SK-N-SH (cell line): ENCODE results near the gene IRF2BPL. TPM values are rescaled to one million over a fixed set of nuclear protein-coding genes. Genes with fewer than 3 reads are reported as not detected.
A peak's percentile ranks its signal among the peaks of the same experiment; 100 is the strongest.

Source experiments
- CTCF ChIA-PET: fragments of 300-600, 350-600 bp; formaldehyde crosslinking; extraction: SDS; loops from one replicate; lab custom pipeline; 2021; lab: Yijun Ruan, JAX
- POLR2A ChIA-PET: fragments of 350-600 bp; sonication (Branson Sonifier 250); formaldehyde crosslinking; extraction: SDS; loops from one replicate; lab custom pipeline; 2020; ENCODE audit warnings: antibody characterized with exemption, inconsistent platforms; lab: Yijun Ruan, JAX
- DNase-seq: peaks from one replicate; pipeline ENCODE4 v3.0.0; 2012
- H2AFZ ChIP-seq: fragments of 200-600 bp; sonication (generic); 2 replicates; pipeline ENCODE4 v1.8.1; 2016; ENCODE audit warnings: antibody characterized with exemption, mild to moderate bottlenecking, low read depth
- H3F3A ChIP-seq: fragments of 200-600 bp; sonication (generic); replicated peaks from 2 replicates; pipeline ENCODE3; 2016; ENCODE audit warnings: antibody characterized with exemption, mild to moderate bottlenecking; ENCODE audit not compliant: insufficient read depth
- H3K27ac ChIP-seq, 2 experiments: fragments of 200-500 bp in 1 of 2; fragments of 200-600 bp in 1 of 2; sonication (Bioruptor generic) in 1 of 2; sonication (generic), shearing (Covaris generic) in 1 of 2; 2 replicates each; pipeline versions ENCODE4 v1.5.1 to v1.6.1; 2014 to 2016; ENCODE audit warnings: low read depth in 2 of 2, inconsistent platforms in 1 of 2, low read length in 1 of 2, mild to moderate bottlenecking in 1 of 2, mixed read lengths in 1 of 2
- H3K27me3 ChIP-seq: fragments of 200-600 bp; sonication (generic), shearing (Covaris generic); 2 replicates; pipeline ENCODE4 v1.6.1; 2016; ENCODE audit warnings: mixed run types; ENCODE audit not compliant: insufficient read depth
- H3K36me3 ChIP-seq, 2 experiments: fragments of 200-500 bp in 1 of 2; fragments of 200-600 bp in 1 of 2; sonication (Bioruptor generic) in 1 of 2; sonication (generic) in 1 of 2; replicated peaks in 1 of 2; 2 replicates each; pipeline versions ENCODE3 to v1.5.1; 2014 to 2016; ENCODE audit warnings: low read length in 1 of 2, mild to moderate bottlenecking in 1 of 2; ENCODE audit not compliant: insufficient read depth in 2 of 2, control insufficient read depth in 1 of 2
- H3K4me1 ChIP-seq, 2 experiments: fragments of 200-500 bp in 1 of 2; fragments of 200-600 bp in 1 of 2; sonication (Bioruptor generic) in 1 of 2; sonication (generic), shearing (Covaris generic) in 1 of 2; 2 replicates each; pipeline versions ENCODE4 v1.5.1 to v1.6.1; 2014 to 2016; ENCODE audit warnings: low read depth in 1 of 2, low read length in 1 of 2, mixed run types in 1 of 2; ENCODE audit not compliant: insufficient read depth in 2 of 2, control insufficient read depth in 1 of 2
- H3K4me2 ChIP-seq: fragments of 200-600 bp; sonication (generic), shearing (Covaris generic); 2 replicates; pipeline ENCODE4 v1.6.1; 2017; ENCODE audit warnings: mixed run types
- H3K4me3 ChIP-seq, 2 experiments: fragments of 200-500 bp in 1 of 2; fragments of 200-600 bp in 1 of 2; sonication (Bioruptor generic) in 1 of 2; sonication (generic), shearing (Covaris generic) in 1 of 2; 2 replicates each; pipeline versions ENCODE4 v1.5.1 to v1.8.1; 2014 to 2016; ENCODE audit warnings: low read depth in 2 of 2, inconsistent platforms in 1 of 2, low read length in 1 of 2, mild to moderate bottlenecking in 1 of 2, mixed read lengths in 1 of 2, moderate library complexity in 1 of 2
- H3K79me2 ChIP-seq: fragments of 200-600 bp; sonication (generic); 2 replicates; pipeline ENCODE4 v1.8.1; 2017; ENCODE audit warnings: mild to moderate bottlenecking; ENCODE audit not compliant: insufficient read depth
- H3K9ac ChIP-seq: fragments of 200-600 bp; sonication (generic); 2 replicates; pipeline ENCODE4 v1.6.1; 2017; ENCODE audit warnings: mixed run types
- H3K9me2 ChIP-seq: fragments of 200-600 bp; sonication (generic); 2 replicates; pipeline ENCODE4 v1.6.1; 2017; ENCODE audit warnings: mixed run types
- H3K9me3 ChIP-seq: fragments of 200-600 bp; sonication (generic); 2 replicates; pipeline ENCODE4 v1.6.1; 2017; ENCODE audit warnings: mixed run types, mild to moderate bottlenecking, moderate library complexity
- H4K20me1 ChIP-seq: fragments of 200-600 bp; sonication (generic); 2 replicates; pipeline ENCODE4 v1.6.1; 2017; ENCODE audit warnings: mild to moderate bottlenecking, mixed run types; ENCODE audit not compliant: insufficient read depth
- EP300 ChIP-seq, 2 experiments: IDR thresholded peaks; 2 replicates each; pipeline versions ENCODE4 v1.4.0 to v1.6.1; 2012; ENCODE audit warnings: borderline replicate concordance in 1 of 2, low read depth in 1 of 2, low read length in 1 of 2
- FOSL2 ChIP-seq: IDR thresholded peaks from 2 replicates; pipeline ENCODE4 v1.4.0; 2012; ENCODE audit warnings: low read depth, mild to moderate bottlenecking, moderate library complexity, borderline replicate concordance
- GABPA ChIP-seq: IDR thresholded peaks from 2 replicates; pipeline ENCODE4 v1.4.0; 2012; ENCODE audit warnings: low read depth, mild to moderate bottlenecking
- JUND ChIP-seq: IDR thresholded peaks from 2 replicates; pipeline ENCODE4 v1.4.0; 2012
- MXI1 ChIP-seq: IDR thresholded peaks from 2 replicates; pipeline ENCODE4 v1.6.1; 2012; ENCODE audit warnings: mild to moderate bottlenecking, low read depth, low read length, improper control_type of control experiment
- NFIC ChIP-seq: IDR thresholded peaks from 2 replicates; pipeline ENCODE4 v1.4.0; 2012; ENCODE audit warnings: borderline replicate concordance
- PBX3 ChIP-seq: IDR thresholded peaks from 2 replicates; pipeline ENCODE4; 2012
- RAD21 ChIP-seq: IDR thresholded peaks from 2 replicates; pipeline ENCODE4 v1.6.1; 2012; ENCODE audit warnings: mild to moderate bottlenecking, low read length
- RXRA ChIP-seq: IDR thresholded peaks from 2 replicates; pipeline ENCODE4 v1.4.0; 2012; ENCODE audit warnings: low read depth, mild to moderate bottlenecking, borderline replicate concordance
- SIN3A ChIP-seq: IDR thresholded peaks from 2 replicates; pipeline ENCODE4 v1.6.1; 2012; ENCODE audit warnings: low read depth, mild to moderate bottlenecking, low read length, moderate library complexity, borderline replicate concordance
- SMC3 ChIP-seq: IDR thresholded peaks from 2 replicates; pipeline ENCODE4 v1.6.1; 2012; ENCODE audit warnings: low read depth, low read length, improper control_type of control experiment
- TCF12 ChIP-seq: IDR thresholded peaks from 2 replicates; pipeline ENCODE4 v1.4.0; 2012
- USF1 ChIP-seq: IDR thresholded peaks from 2 replicates; pipeline ENCODE4 v1.4.0; 2012; ENCODE audit warnings: low read depth, borderline replicate concordance
- WGBS: methylation state at CpG from one replicate; pipeline ENCODE4 v1.1.6; 2017; ENCODE audit warnings: low lambda C conversion rate; 5-methylcytosine and 5-hydroxymethylcytosine counted together
- polyA plus RNA-seq, 3 experiments: library from polyadenylated mRNA; depleted of rRNA; stranded (reverse); fragments of >200 nt; gene quantifications; 2 replicates each; pipeline ENCODE4 v1.2.3, GENCODE V29; 2012
- TF ChIP-seq, protein P1 (sequence below): fragments of 150-350 bp; IDR thresholded peaks from 2 replicates; pipeline ENCODE4 v1.6.1; 2017; ENCODE audit warnings: antibody characterized with exemption, low read length, low read depth, borderline replicate concordance
- TF ChIP-seq, protein P2 (sequence below): IDR thresholded peaks from 2 replicates; pipeline ENCODE4 v1.4.0; 2012; ENCODE audit warnings: low read depth, borderline replicate concordance

Gene IRF2BPL
- polyA plus RNA-seq, 1 of the 3 experiments (the other 2 are of a cell fraction): 17.1 TPM

DNA sequence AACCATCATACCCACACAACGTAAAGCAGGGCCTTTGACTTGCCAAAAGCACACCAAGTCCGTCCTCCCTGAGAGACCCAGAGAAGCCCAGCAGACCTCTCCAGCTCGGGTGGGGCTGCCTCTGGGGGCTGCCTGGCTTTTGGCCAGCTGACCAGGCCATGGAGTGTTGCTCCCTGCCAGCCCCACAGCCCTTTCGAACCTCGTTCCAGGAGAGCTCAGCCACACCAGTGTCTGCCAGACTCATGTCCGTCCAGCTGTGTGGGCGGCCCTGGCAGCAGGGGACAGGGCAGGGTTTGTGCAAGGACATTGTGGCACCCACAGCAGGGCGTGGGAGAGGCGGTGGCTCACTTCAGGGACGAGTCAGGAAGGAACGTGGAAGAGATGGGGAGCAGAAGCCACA lies 22.6 kb upstream of the IRF2BPL start:
- 58% methylated on average over 9 of the region's 11 CpGs for WGBS
- H3K27ac ChIP-seq: peak overlapping the region in 1 of 2 experiments; percentile 73; a peak in 2 of 4 replicates
- no peaks in the 10 kb centered on the region for H3K79me2 ChIP-seq
- ChIA-PET POLR2A (interaction anchor here (0.7 to 1.6 kb wide), 7 partner anchors 10 to 131 kb away, joined by 3 to 12 read pairs (median 3); partner anchors contain the start of gene IRF2BPL), CTCF (interaction anchor here (1.0 to 24.4 kb wide), 6 partner anchors 12 to 175 kb away, joined by 3 to 484 read pairs (median 44); partner anchors contain the start of gene IRF2BPL)
- no peaks in the 10 kb centered on the region for H3K9me2 ChIP-seq
- H3K9me3 ChIP-seq: no peaks in the 10 kb centered on the region
- H3F3A ChIP-seq: peaks cover 4% of the 10 kb centered on the region
- TF ChIP-seq USF1: no peak
- TF ChIP-seq SMC3: peak; percentile 8; the same call in 1 of the 2 replicates
- TF ChIP-seq RAD21: peak; percentile 24; the same call in 1 of the 2 replicates
- TF ChIP-seq EP300 (IDR thresholded peaks at IDR 0.05; ENCODE audit: borderline replicate concordance in 1 of 2, low read depth in 1 of 2, low read length in 1 of 2): peak in 1 of 2 experiments; percentile 53; a peak in 1 of 4 replicates
- TF ChIP-seq MXI1: peak; percentile 25; the same call in 1 of the 2 replicates
- TF ChIP-seq, protein P1, sequence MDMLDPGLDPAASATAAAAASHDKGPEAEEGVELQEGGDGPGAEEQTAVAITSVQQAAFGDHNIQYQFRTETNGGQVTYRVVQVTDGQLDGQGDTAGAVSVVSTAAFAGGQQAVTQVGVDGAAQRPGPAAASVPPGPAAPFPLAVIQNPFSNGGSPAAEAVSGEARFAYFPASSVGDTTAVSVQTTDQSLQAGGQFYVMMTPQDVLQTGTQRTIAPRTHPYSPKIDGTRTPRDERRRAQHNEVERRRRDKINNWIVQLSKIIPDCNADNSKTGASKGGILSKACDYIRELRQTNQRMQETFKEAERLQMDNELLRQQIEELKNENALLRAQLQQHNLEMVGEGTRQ: no peak
- no peak for TF ChIP-seq GABPA
- TF ChIP-seq, protein P2, sequence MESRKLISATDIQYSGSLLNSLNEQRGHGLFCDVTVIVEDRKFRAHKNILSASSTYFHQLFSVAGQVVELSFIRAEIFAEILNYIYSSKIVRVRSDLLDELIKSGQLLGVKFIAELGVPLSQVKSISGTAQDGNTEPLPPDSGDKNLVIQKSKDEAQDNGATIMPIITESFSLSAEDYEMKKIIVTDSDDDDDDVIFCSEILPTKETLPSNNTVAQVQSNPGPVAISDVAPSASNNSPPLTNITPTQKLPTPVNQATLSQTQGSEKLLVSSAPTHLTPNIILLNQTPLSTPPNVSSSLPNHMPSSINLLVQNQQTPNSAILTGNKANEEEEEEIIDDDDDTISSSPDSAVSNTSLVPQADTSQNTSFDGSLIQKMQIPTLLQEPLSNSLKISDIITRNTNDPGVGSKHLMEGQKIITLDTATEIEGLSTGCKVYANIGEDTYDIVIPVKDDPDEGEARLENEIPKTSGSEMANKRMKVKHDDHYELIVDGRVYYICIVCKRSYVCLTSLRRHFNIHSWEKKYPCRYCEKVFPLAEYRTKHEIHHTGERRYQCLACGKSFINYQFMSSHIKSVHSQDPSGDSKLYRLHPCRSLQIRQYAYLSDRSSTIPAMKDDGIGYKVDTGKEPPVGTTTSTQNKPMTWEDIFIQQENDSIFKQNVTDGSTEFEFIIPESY: no peak
- H3K27me3 ChIP-seq: no peaks in the 10 kb centered on the region
- no peak overlapping the region for H3K4me3 ChIP-seq
- H4K20me1 ChIP-seq: no peaks in the 10 kb centered on the region
- H3K36me3 ChIP-seq: no peaks in the 10 kb centered on the region
- peaks cover 10 to 29% of the 10 kb centered on the region in 2 experiments; a peak in 3 of 4 replicates for H3K4me1 ChIP-seq
- no peak overlapping the region for H2AFZ ChIP-seq
- H3K9ac ChIP-seq: no peak overlapping the region
- DNase-seq: peak; percentile 64
- H3K4me2 ChIP-seq: no peak overlapping the region

DNA sequence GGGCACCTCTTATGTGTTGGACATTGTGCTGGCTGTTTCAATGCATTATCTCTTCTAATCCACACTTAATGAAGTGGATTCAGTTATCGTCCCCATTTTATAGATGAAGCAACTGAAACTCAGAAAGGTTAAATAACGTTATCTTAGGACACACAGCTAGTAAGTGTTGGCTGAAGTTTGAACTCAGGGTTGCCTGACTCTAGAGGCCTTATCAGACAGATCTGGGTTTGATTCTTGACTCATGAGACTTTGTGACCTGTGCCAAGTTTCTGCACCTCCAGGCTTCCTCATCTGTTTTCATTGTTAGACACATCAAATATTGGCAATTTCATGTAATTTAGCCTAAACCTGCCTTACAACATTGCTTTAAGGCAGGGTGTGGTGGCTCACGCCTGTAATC lies 18.2 kb upstream of the IRF2BPL start:
- no peak overlapping the region for H3K9ac ChIP-seq
- no peaks in the 10 kb centered on the region for H3K36me3 ChIP-seq
- WGBS: 65% methylated on average over 3 of the region's 3 CpGs
- H3K27ac ChIP-seq: 0 out of 4 replicates have a peak overlapping the region, but pooled peaks of 1 of the 2 experiments have one; percentile 1
- no peaks in the 10 kb centered on the region for H3K9me2 ChIP-seq
- no peaks in the 10 kb centered on the region for H3K27me3 ChIP-seq
- H3K4me2 ChIP-seq: no peak overlapping the region
- no peak overlapping the region for H2AFZ ChIP-seq
- ChIA-PET POLR2A (no interaction called here), CTCF (interaction anchor here (1.1 to 24.4 kb wide), 6 partner anchors 7 to 135 kb away, joined by 3 to 484 read pairs (median 18); partner anchors contain the start of gene IRF2BPL)
- DNase-seq: no peak
- no peaks in the 10 kb centered on the region for H4K20me1 ChIP-seq
- peaks cover 27% of the 10 kb centered on the region for H3F3A ChIP-seq
- no peaks in the 10 kb centered on the region for H3K79me2 ChIP-seq
- no peaks in the 10 kb centered on the region for H3K9me3 ChIP-seq
- H3K4me3 ChIP-seq: no peak overlapping the region
- TF ChIP-seq JUND: 0 out of 2 replicates have a peak, but pooled peaks have one; percentile 21
- peak; percentile 88 for TF ChIP-seq NFIC
- TF ChIP-seq TCF12: peak; percentile 62
- TF ChIP-seq PBX3: 0 out of 2 replicates have a peak, but pooled peaks have one; percentile 19
- TF ChIP-seq SIN3A: no peak
- TF ChIP-seq FOSL2: peak; percentile 41; the same call in 1 of the 2 replicates
- TF ChIP-seq GABPA: no peak
- peak; percentile 55; the same call in 1 of the 2 replicates for TF ChIP-seq RXRA
- peak in 1 of 2 experiments; percentile 21; a peak in 1 of 4 replicates for TF ChIP-seq EP300 (IDR thresholded peaks at IDR 0.05; ENCODE audit: borderline replicate concordance in 1 of 2, low read depth in 1 of 2, low read length in 1 of 2)
- H3K4me1 ChIP-seq: peaks cover 45 to 59% of the 10 kb centered on the region in 2 experiments
